ENCODE results near the gene ZNF182.
"Not testable (repeated sequence)": the region's sequence is repeated elsewhere in the genome, so short reads cannot be mapped to it uniquely, and the experiment has no call there.

Gene ZNF182

GRCh38 chrX:47976254-47977151, 27.3 kb downstream of the ZNF182 start:
- Histone ChIP-seq H3K36me3 (peaks cover 2% of the 10 kb centered on the region; the same call in 1 of the 2 replicates), H3K9me3 (no peaks in the 10 kb centered on the region), H3K4me1 (no peaks in the 10 kb centered on the region), H3K4me3 (ENCODE audit: low read depth, low read length) (no peak overlapping the region), H3K27me3 (no peaks in the 10 kb centered on the region)
- no peak for TF ChIP-seq CTCF (IDR thresholded peaks at IDR 0.05; ENCODE audit: low read depth, low read length)
- DNase-seq, result no peak

GRCh38 chrX:47973235-47973634, 30.6 kb downstream of the ZNF182 start:
- Histone ChIP-seq H3K4me3 (ENCODE audit: low read depth, low read length) (no peak overlapping the region), H3K9me3 (no peaks in the 10 kb centered on the region), H3K4me1 (no peaks in the 10 kb centered on the region), H3K36me3 (peaks cover 2% of the 10 kb centered on the region; the same call in 1 of the 2 replicates), H3K27me3 (no peaks in the 10 kb centered on the region)
- TF ChIP-seq CTCF (IDR thresholded peaks at IDR 0.05; ENCODE audit: low read depth, low read length), result no peak
- no peak for DNase-seq

GRCh38 chrX:47965526-47965925, 38.3 kb downstream of the ZNF182 start:
- not testable (repeated sequence) for DNase-seq; H3K9me3 ChIP-seq; H3K4me1 ChIP-seq; H3K4me3 ChIP-seq (ENCODE audit: low read depth, low read length); H3K27me3 ChIP-seq; H3K36me3 ChIP-seq

- not testable (repeated sequence) for H3K36me3 ChIP-seq; H3K4me1 ChIP-seq; H3K9me3 ChIP-seq; DNase-seq; H3K4me3 ChIP-seq (ENCODE audit: low read depth, low read length); H3K27me3 ChIP-seq
These were observed 42.0 kb downstream of the ZNF182 start for GRCh38 chrX:47961830-47962229.

GRCh38 chrX:47960406-47960805, 43.4 kb downstream of the ZNF182 start:
- no peaks in the 10 kb centered on the region for H3K27me3 ChIP-seq
- DNase-seq, result no peak
- H3K36me3 ChIP-seq, result no peaks in the 10 kb centered on the region
- no peak overlapping the region for H3K4me3 ChIP-seq (ENCODE audit: low read depth, low read length)
- TF ChIP-seq CTCF (IDR thresholded peaks at IDR 0.05; ENCODE audit: low read depth, low read length), result no peak
- no peaks in the 10 kb centered on the region for H3K9me3 ChIP-seq
- H3K4me1 ChIP-seq, result no peaks in the 10 kb centered on the region

- no peaks in the 10 kb centered on the region for H3K4me1 ChIP-seq
- TF ChIP-seq CTCF (IDR thresholded peaks at IDR 0.05; ENCODE audit: low read depth, low read length), result peak; percentile 31; the same call in 1 of the 2 replicates
- no peak overlapping the region for H3K4me3 ChIP-seq (ENCODE audit: low read depth, low read length)
- no peaks in the 10 kb centered on the region for H3K27me3 ChIP-seq
- H3K36me3 ChIP-seq, result no peaks in the 10 kb centered on the region
- DNase-seq, result peak; percentile 8
- no peaks in the 10 kb centered on the region for H3K9me3 ChIP-seq
These were observed 44.9 kb downstream of the ZNF182 start for GRCh38 chrX:47958761-47959342.

GRCh38 chrX:47958206-47958605, 45.6 kb downstream of the ZNF182 start:
- not testable (repeated sequence) for H3K36me3 ChIP-seq; DNase-seq; H3K4me1 ChIP-seq; H3K27me3 ChIP-seq; H3K9me3 ChIP-seq; H3K4me3 ChIP-seq (ENCODE audit: low read depth, low read length)

Data from BE2C (cell line).